Activated T-cell treated with anti-CD3 and anti-CD28 coated beads, Interleukin-2, amount 50 U/mL, for 4 hours (primary cell): ENCODE results near the gene CRB3. TPM values are rescaled to one million over a fixed set of nuclear protein-coding genes. Genes with fewer than 3 reads are reported as not detected.

ENCODE experiments used
- ATAC-seq, 2 donors: fragments of 200-7000 bp; cut with Tn5 transposase; one replicate each; pipeline ENCODE4 v1.10.0; 2021
- DNase-seq: peaks from one replicate; pipeline ENCODE4 v3.0.0-alpha.2; 2020
- H3K27me3 Mint-ChIP-seq: one replicate; pipeline ENCODE4 v1.8.0; 2021; ENCODE audit warnings: low read depth, mixed read lengths
- H3K36me3 Mint-ChIP-seq: one replicate; pipeline ENCODE4 v1.8.0; 2022; ENCODE audit warnings: mixed read lengths; ENCODE audit not compliant: insufficient read depth
- H3K4me1 Mint-ChIP-seq: one replicate; pipeline ENCODE4 v1.8.0; 2021; ENCODE audit warnings: low read depth, mixed read lengths
- H3K4me3 Mint-ChIP-seq: one replicate; pipeline ENCODE4 v1.8.0; 2021; ENCODE audit warnings: mild to moderate bottlenecking, moderate library complexity, mixed read lengths
- H3K9me3 Mint-ChIP-seq: one replicate; pipeline ENCODE4 v1.8.0; 2021; ENCODE audit warnings: mixed read lengths
- total RNA-seq, 3 donors: library from RNA; stranded (reverse); gene quantifications; one replicate each; pipeline ENCODE4 v1.2.1, GENCODE V29; 2021

Gene CRB3
- total RNA-seq, 3 donors from 2014 or later, result 1.6 to 1.8 (median 1.8) TPM

DNA sequence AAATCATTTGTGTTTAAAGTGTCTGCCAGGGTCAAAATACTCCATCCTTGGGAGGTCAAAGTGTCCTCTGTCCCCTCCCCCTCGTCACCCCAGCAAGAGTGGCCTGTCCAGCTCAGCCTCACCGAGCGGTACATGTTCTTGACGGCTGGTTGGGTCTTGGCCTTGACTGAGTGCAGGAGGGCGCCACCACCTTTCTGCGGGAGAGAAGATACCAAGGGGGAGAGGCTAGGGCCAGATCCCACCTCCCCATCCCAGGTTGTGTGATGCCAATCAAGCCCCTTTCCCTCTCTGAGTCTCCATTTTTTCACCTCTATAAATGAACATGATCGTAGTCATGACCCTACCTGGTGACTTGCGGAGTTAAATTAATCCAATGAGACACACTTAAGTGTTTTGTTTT, 6.1 kb downstream of the CRB3 start:
- Mint-ChIP-seq H3K4me3 (no peak overlapping the region), H3K27me3 (no peaks in the 10 kb centered on the region), H3K36me3 (peaks cover 19% of the 10 kb centered on the region), H3K4me1 (peaks cover 2% of the 10 kb centered on the region), H3K9me3 (no peaks in the 10 kb centered on the region)
- DNase-seq (no peak), ATAC-seq (no peak)

DNA sequence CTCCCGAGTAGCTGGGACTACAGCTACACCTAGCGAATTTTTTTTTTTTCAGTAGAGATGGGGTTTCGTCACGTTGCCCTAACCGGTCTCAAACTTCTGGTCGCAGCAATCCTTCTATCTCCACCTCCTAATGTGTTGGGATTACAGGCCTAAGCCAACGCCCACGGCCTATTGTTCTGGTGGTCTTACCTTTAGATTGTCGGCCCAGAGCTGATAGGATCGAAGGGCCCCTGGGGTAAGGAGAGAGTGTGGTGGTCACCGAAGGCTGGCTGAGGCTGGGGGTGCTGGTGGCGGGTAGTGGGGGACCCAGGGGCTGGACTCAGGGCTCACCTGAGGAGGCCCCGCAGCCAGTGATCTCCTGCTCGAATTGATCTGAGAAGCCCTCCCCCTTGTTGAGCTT, 7.0 kb downstream of the CRB3 start:
- Mint-ChIP-seq H3K36me3 (peaks cover 21% of the 10 kb centered on the region), H3K9me3 (no peaks in the 10 kb centered on the region), H3K27me3 (no peaks in the 10 kb centered on the region), H3K4me3 (no peak overlapping the region), H3K4me1 (no peaks in the 10 kb centered on the region)
- DNase-seq (no peak), ATAC-seq (no peak)

DNA sequence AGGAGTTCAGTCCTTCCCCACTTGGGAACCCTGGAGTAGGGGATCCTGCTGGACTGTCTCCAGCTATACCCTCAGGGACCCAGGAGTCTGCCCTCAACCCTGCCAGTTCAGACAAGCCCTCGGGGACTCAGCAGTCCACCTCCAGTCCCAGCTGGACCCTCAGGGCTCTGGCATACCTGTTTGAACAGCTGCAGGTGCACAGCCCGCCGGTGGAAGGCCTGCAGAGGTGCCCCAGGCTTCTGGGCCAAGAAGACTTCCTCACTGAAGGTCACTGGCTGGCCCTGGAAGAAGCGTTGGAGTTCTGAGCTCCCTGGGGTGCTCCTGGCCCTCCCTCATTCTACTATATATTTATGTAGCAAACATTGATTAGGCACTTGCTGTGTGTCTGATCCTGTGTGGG, 8.6 kb downstream of the CRB3 start:
- no peak for ATAC-seq
- Mint-ChIP-seq H3K27me3 (no peaks in the 10 kb centered on the region), H3K36me3 (peaks cover 19% of the 10 kb centered on the region), H3K4me1 (no peaks in the 10 kb centered on the region), H3K9me3 (no peaks in the 10 kb centered on the region), H3K4me3 (no peak overlapping the region)
- no peak for DNase-seq

DNA sequence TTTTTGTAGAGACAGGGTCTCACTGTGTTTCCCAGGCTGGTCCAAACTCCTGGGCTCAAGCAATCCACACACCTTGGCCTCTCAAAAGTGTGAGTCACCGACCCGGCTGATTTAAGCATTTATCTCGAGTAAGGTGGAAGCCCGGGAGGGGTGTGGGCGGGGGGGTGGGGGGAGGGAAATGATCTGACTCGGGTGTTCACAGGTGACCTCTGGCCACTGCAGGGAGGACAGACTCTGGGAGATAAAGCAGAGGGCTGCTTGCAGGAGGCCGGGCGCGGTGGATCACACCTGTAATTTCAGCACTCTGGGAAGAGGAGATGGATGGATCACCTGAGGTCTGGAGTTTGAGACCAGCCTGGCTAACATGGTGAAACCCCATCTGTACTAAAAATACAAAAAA, 9.6 kb downstream of the CRB3 start:
- ATAC-seq, result no peak
- no peaks in the 10 kb centered on the region for H3K27me3 Mint-ChIP-seq
- no peak overlapping the region for H3K4me3 Mint-ChIP-seq
- DNase-seq, result no peak
- no peaks in the 10 kb centered on the region for H3K9me3 Mint-ChIP-seq
- H3K4me1 Mint-ChIP-seq, result no peaks in the 10 kb centered on the region
- H3K36me3 Mint-ChIP-seq, result peaks cover 15% of the 10 kb centered on the region

DNA sequence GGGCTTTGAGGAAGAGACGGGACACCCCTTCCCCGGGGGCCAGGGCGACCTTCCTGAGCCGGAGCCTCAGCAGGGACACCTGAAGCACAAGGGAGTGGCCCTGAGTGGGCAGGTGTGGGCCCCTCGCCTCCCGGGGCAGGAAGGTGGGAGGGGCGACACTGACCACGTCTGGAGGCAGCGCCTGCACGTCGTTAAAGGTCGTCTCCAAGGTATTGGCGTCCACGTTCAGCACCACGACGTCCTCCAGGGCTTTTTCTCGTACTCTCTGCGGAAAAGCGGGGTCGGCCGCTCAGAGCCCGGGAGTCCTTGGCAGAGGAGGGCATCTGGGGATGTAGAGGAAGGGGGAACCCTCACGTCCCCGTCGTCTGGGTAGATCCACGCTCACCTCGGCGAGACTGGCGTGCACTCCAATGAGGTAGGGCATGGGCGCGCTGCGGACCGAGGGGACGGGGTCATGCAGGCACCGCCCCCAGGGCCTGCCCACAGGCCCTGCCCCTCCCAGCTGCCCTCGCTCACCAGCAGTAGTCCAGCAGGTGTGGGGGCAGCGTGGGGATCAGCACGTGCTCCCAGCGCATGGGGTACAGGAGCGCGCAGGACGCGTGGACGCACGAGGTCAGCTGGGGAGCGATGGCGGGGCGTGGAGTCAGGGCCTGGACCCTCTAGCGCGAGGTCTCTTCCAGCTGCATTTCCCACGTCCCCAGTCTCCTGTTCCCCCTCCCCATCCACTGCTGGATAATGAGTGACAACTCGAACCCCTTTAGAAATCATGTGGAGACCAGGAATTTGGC, 11.4 kb downstream of the CRB3 start:
- Mint-ChIP-seq H3K36me3 (peaks cover 7% of the 10 kb centered on the region), H3K27me3 (no peaks in the 10 kb centered on the region), H3K4me1 (peaks cover 11% of the 10 kb centered on the region), H3K9me3 (no peaks in the 10 kb centered on the region), H3K4me3 (no peak overlapping the region)
- DNase-seq (no peak), ATAC-seq (no peak)

DNA sequence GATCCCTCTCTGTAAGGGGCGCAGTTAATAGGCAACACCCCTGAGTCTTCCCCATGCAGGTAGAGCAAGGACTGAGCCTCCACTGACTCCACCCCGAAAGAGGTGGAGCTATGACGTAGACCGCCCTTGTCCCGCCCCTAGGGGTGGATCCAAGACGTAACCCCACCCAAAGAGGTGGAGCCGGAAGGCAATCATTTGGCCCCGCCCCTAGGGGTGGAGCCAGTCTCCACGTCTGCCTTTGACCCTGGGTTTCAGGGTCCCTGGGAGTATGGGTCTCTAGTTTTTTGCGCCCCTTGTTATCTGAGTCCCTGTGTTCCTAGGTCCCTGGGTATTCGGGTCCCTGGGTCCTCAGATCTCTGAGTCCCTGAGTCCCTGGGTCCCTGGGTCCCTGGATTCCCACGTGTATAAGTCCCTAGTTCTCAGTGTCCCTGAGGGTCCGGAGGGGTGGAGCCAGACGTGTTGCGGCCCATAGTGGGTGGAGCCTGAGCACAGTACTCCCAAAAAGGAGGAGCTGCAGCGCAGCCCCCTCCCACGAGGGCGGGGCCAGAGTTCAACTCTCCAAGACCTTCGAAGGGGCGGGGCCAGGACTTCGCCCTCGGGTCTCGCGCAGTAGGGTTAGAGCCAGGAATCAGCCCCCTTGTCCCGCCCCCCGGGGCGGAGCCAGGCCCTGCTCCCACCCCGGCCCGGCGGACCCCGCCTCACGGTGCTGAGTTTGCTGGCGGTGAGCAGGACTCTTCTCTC, 12.3 kb downstream of the CRB3 start:
- no peak overlapping the region for H3K4me3 Mint-ChIP-seq
- peak; percentile 48 for DNase-seq
- H3K36me3 Mint-ChIP-seq, result peaks cover 5% of the 10 kb centered on the region
- H3K4me1 Mint-ChIP-seq, result peaks cover 18% of the 10 kb centered on the region
- H3K9me3 Mint-ChIP-seq, result no peaks in the 10 kb centered on the region
- no peaks in the 10 kb centered on the region for H3K27me3 Mint-ChIP-seq
- ATAC-seq, result peak; percentile 93 to 94

DNA sequence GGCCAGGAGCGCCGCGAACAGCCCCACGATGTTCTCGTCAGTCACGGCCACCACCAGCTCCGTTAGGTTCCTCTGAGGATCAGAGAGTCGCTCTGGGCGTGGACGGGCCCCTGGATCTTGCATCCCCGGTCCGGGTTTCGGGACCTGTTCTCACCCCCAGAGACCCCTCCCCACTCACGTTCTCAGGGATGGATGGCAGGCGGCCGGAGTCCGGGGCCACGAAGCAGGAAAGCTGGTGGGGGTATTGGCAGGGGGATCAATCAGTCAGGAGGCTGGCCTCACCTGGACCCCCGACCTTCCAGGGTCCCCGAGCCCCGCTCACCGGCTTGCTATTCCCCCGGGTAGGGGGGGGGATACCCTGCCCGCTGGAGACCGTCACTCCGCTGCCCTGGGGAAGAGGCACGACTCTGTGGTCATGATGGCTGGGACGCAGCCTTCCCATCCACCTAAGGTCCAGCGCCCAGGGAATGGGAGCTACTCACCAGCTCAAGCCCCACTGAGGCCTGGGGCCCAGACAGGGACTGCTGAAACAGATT, 12.9 kb downstream of the CRB3 start:
- H3K36me3 Mint-ChIP-seq, result peaks cover 5% of the 10 kb centered on the region
- ATAC-seq (no peak), DNase-seq (no peak)
- H3K4me3 Mint-ChIP-seq, result no peak overlapping the region
- H3K4me1 Mint-ChIP-seq, result peaks cover 23% of the 10 kb centered on the region
- H3K9me3 Mint-ChIP-seq, result no peaks in the 10 kb centered on the region
- no peaks in the 10 kb centered on the region for H3K27me3 Mint-ChIP-seq

DNA sequence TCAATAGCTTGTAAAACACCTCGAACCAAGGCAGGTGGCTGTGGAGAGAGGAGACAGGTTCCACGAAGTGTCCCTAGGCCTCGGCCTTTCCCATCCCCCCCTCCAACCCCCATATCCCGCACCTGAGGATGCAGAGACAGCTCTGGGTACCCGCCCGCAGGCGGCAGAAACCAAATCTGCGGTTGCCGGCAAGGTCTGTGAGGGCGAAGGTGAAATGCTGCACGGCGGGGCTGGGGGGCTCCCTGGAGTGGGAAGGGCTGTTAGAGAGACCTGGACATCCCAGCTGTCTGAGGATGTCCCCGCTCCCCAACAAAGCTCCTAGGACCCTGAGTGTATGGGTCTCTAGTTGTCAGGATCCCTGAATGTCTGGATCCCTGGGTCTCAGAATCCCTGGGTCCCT, 14.7 kb downstream of the CRB3 start:
- DNase-seq (no peak), ATAC-seq (no peak)
- Mint-ChIP-seq H3K4me3 (no peak overlapping the region), H3K4me1 (peaks cover 37% of the 10 kb centered on the region), H3K9me3 (no peaks in the 10 kb centered on the region), H3K36me3 (peaks cover 5% of the 10 kb centered on the region), H3K27me3 (no peaks in the 10 kb centered on the region)

DNA sequence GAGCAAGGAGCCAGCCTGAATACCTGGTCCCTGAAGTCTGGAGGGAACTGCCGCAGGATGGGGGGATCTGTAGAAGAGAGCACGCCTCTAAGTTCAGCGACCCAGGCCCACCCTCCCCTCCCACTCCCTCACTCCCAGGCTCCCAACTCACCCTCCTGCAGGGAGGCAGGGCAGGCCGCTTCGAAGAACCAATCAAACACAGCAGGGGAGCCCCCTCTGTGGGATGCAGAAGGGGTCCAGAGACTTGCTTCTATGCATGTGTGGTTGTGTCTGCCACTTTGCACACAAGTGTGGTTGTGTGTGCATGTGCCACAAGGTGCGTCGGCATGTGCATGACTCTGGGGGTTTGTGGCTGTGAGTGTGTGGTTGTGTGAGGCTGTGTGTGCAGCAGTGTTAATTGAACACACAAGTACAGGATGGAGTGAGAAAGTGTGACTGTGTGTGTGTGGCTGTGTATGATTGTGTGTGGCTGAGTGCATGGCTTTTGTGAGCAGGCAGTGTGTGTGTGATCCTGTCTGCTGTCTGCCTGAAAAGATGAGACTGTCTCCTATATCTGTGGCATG, 15.8 kb downstream of the CRB3 start:
- H3K9me3 Mint-ChIP-seq, result no peaks in the 10 kb centered on the region
- peak overlapping the region; percentile 87 for H3K4me3 Mint-ChIP-seq
- DNase-seq, result no peak
- H3K27me3 Mint-ChIP-seq, result no peaks in the 10 kb centered on the region
- peaks cover 3% of the 10 kb centered on the region for H3K36me3 Mint-ChIP-seq
- peaks cover 40% of the 10 kb centered on the region for H3K4me1 Mint-ChIP-seq
- no peak for ATAC-seq

GRCh38 chr19:6480848-6481415, 16.9 kb downstream of the CRB3 start:
- Mint-ChIP-seq H3K4me3 (peak overlapping the region; percentile 87), H3K4me1 (peaks cover 40% of the 10 kb centered on the region), H3K9me3 (no peaks in the 10 kb centered on the region), H3K27me3 (no peaks in the 10 kb centered on the region), H3K36me3 (peaks cover 2% of the 10 kb centered on the region)
- no peak for DNase-seq
- ATAC-seq, result peak; percentile 25 to 35

DNA sequence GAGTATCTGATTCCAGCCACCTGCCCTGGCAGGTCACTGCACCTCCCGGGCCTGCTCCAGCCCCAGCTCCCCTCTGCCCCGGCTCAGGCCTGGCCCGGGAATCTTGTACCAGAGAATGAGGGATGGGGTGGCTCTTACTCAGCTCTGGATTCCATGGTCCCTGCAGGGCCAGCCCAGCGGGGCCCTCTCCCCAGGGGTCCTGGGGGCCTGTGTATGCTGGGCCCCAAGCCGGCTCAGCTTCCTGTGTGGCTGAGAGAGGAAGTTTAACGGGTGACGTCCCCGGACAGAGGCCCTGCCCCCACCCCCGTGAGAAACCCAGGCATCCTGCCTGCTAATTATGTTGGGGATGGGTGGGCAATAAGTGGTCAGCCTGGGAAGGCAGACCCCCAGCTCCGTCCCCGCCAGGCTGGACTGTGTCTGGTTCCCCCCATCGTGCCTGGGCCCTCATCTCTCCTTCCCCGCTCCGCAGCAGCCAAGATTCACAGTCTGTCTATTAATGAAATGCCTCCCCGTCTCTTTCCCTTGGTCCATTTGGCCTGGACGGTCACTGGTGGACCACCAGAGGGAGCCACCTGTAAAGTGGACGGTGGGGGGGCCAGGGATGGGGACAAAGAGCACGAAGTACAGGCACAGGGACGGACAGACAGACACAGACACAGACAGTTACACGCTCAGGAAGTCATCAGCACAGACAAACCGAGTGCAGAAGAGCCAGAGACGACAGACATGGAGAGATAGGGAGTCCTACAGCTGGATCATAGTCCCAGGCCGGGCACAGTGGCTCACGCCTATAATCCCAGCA, 17.7 kb downstream of the CRB3 start, which contains the start of gene DENND1C:
TSS of gene DENND1C (minus strand) at position 247 of the 802 bp plus-strand sequence. CDS start at position 155, 92 bp downstream.
- ATAC-seq (peak; percentile 87 to 89), DNase-seq (peak; percentile 53)
- no peaks in the 10 kb centered on the region for H3K9me3 Mint-ChIP-seq
- H3K27me3 Mint-ChIP-seq, result no peaks in the 10 kb centered on the region
- H3K4me3 Mint-ChIP-seq, result peak within 1 kb of the TSS; percentile 87
- peaks cover 40% of the 10 kb centered on the region for H3K4me1 Mint-ChIP-seq
- no peaks in the 10 kb centered on the region for H3K36me3 Mint-ChIP-seq

DNA sequence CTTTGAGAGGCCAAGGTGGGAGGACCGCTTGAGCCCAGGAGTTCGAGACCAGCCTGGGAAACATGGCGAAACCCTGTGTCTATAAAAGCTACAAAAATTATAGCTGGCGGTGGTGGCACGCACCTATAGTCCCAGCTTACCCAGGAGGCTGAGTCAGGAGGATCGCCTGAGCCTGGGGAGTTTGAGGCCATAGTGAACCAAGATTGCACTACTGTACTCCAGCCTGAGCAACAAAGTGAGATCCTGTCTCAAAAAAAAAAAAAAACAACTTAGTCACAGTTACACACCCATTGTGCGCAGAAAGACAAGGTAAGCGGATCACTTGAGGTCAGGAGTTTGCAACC, 18.2 kb downstream of the CRB3 start:
- no peaks in the 10 kb centered on the region for H3K27me3 Mint-ChIP-seq
- H3K4me3 Mint-ChIP-seq, result peak overlapping the region; percentile 87
- no peak for DNase-seq
- H3K36me3 Mint-ChIP-seq, result no peaks in the 10 kb centered on the region
- peak in 1 of 2 donors; percentile 19 for ATAC-seq
- no peaks in the 10 kb centered on the region for H3K9me3 Mint-ChIP-seq
- H3K4me1 Mint-ChIP-seq, result peaks cover 40% of the 10 kb centered on the region

DNA sequence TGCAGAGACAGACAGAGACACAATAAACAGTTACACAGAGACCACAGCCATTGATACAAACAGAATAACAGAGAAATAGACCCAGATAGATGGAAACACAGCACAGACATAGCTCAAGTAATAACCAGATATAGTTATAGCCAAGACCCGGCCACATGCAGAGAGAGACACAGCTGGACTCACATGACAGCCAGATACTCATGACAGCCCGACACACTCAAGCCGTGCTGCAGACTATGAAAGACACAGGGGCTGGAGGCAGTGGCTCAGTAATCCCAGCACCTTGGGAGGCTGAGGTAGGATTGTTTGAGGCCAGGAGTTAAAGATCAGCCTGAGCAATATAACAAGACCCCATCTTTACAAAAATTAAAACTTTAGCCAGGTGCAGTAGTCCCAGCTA, 19.2 kb downstream of the CRB3 start:
- H3K4me3 Mint-ChIP-seq, result no peak overlapping the region
- ATAC-seq, result no peak
- no peaks in the 10 kb centered on the region for H3K36me3 Mint-ChIP-seq
- no peaks in the 10 kb centered on the region for H3K9me3 Mint-ChIP-seq
- H3K4me1 Mint-ChIP-seq, result peaks cover 40% of the 10 kb centered on the region
- no peak for DNase-seq
- H3K27me3 Mint-ChIP-seq, result no peaks in the 10 kb centered on the region

DNA sequence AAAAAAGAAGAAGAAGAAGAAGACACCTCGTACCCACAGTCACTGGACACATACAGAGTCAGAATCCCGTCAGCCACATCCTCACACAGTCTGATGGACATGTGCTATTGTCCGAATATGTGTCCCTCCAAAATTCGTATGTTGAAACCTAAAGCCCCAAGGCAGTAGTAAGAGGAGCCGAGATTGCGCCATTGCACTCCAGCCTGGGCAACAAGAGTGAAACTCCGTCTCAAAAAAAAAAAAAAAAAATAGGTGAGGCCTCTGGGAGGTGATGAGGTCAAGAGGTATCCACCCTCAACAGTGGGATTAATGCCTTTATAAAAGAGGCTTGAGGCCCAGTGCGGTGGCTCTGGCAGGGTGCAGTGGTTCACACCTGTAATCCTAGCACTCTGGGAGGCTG, 20.2 kb downstream of the CRB3 start:
- no peak overlapping the region for H3K4me3 Mint-ChIP-seq
- no peak for DNase-seq
- peaks cover 41% of the 10 kb centered on the region for H3K4me1 Mint-ChIP-seq
- no peak for ATAC-seq
- no peaks in the 10 kb centered on the region for H3K36me3 Mint-ChIP-seq
- H3K27me3 Mint-ChIP-seq, result no peaks in the 10 kb centered on the region
- no peaks in the 10 kb centered on the region for H3K9me3 Mint-ChIP-seq
